HG03469 (cell line): ENCODE results near the gene DENND4A.
"Not testable (repeated sequence)": the region's sequence is repeated elsewhere in the genome, so short reads cannot be mapped to it uniquely, and the experiment has no call there.

Source experiments
- ATAC-seq: cut with Tn5 transposase; IDR thresholded peaks from one replicate; pipeline ENCODE4 v1.9.1; 2021; ENCODE audit warnings: mild to moderate bottlenecking, moderate library complexity, moderate number of reproducible peaks; ENCODE audit not compliant: unreplicated experiment

Gene DENND4A

DNA sequence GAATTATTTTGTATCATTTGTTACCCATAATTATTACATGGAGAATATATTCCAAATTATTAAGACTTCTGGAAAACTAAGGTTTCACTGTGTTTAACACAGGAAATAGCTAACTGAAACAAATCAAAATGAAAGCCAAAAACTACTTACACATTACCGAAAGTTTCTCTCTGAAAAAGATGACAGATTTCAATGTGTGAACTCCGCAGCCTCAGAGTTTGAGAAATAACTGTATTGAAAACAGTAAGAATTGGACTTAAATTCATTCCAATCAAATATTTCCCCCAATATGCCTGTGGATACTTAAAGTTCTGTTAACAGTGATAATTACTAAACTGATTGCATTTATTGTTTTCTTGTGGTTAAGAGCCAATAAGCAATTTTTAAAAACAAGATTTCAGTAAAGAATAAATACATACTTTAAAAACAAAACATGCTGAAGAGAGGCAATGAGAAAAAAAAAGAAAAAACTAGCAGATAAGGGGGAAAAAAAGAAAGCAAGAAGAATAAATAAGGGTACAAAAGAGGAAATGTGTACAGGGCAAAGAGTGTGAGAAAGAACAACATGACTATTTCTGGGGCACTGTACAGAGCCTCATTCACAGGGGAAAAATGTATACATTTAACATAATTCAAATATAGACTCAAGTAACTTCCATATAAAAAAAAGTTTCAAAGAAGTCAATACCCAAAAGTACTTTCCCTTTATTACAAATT is 30.7 kb downstream of the DENND4A start:
- ATAC-seq = no peak

DNA sequence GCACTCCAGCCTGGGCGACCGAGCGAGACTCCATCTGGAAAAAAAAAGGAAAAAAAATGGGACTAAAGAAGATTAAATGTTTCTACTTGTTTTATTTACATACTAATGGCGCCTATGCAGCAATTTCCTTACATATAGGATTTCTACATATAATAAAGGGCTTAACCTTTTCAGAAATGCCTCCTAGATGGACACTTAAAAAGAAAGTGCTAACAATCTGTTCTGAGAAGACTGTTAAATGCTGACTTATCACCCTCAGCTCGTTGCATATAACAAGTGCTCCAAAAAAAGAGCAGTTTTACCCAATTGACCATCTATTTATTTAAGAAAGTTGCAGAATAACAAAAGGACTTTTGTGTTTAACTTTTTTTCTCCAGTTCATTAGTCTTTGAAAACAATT is 32.7 kb downstream of the DENND4A start:
- no peak for ATAC-seq

DNA sequence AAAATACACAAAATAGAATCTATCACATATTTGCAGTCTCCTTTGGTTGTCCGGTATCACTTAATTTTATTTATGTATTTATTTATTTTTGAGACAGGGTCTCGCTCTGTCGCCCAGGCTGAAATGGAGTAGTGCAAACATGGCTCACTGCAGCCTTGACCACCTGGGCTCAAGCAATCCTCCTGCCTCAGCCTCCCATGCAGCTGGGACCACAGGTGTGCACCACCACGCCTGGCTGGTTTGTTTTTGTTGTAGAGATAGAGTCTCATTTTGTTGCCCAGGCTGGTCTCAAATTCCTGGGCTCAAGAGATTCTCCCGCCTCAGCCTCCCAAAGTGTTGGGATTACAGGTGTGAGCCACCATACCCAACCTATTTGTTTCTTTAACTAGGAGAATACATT is 33.9 kb downstream of the DENND4A start:
- no peak for ATAC-seq

DNA sequence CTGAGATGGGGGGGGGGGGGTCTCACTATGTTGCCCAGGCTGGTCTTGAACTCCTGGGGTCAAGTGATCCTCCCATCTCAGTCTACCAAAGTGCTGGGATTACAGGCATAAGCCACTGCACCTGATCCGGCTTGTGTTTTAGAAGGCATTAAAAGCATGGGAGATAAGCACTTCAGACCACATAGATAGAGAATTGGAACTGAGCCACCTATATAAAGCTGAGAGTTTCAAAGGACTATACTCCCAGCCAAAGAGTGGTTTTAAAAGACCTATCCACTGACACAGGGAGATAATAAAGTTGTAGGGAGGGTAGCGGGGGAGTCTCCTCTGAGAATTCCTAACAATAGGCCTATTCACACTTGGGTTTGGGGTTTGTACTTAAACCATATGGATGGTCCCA is 34.8 kb downstream of the DENND4A start:
- no peak for ATAC-seq

DNA sequence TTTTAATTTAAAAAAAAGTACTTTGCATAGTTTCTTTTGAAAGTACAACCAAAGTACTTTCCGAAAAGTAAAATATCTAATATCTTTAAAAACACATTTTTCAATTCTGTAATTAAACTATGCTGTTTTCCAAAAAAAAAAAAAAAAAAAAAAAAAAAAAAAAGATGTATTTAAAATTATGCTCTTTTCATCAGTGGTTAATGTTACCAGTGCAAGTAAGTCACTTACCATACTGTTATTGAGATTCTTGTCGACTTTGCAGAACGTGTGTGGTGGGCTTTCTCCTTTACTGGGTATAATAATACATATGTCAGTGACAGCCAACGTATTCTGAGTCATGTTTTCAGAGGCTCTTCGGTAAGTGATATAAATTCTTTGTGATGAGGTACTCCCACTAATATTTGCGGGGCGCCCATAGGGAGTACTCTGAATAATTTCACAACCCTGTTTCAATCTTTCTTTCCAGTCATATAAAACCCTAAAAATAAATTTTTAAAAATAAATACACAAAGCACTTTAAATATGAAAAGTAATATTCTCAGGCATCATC is 39.9 kb downstream of the DENND4A start:
- no peak for ATAC-seq

DNA sequence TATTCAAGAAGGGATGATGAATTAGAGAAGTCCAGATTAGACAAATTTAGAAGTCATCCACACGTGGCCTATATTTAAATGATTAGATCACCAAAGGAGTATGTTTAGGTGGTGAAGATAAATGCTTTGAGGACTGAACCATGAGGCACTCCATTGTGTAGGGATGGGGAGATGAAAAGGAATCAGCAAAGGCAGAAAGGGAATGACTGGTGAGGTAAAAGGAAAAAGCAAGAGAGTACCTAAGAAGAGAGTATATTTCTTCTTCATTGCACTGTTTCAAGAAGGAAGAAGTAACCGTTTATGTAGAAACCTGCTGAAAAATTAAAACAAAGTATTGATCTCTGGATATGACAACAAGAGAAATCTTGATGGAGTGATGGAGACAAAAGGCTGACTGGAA is 40.7 kb downstream of the DENND4A start:
- ATAC-seq = no peak

DNA sequence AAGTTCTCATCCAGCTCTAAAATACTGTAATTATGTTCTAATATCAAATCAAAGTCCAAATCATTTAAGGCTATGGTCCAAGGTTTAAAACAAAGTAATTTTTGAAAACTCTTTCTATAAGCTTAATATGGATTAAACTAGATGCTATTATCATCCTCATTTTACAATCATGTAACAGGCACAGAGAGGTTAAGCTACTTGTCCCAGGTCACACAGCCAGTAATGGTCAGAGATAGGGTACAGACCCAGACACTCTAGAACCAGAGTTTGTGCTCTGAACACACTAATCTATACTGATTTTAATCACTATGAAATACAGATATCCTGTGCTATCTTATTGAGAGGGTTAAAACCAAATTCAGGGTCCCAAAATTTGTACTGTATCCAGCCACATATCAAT is 44.8 kb downstream of the DENND4A start:
- ATAC-seq = no peak

DNA sequence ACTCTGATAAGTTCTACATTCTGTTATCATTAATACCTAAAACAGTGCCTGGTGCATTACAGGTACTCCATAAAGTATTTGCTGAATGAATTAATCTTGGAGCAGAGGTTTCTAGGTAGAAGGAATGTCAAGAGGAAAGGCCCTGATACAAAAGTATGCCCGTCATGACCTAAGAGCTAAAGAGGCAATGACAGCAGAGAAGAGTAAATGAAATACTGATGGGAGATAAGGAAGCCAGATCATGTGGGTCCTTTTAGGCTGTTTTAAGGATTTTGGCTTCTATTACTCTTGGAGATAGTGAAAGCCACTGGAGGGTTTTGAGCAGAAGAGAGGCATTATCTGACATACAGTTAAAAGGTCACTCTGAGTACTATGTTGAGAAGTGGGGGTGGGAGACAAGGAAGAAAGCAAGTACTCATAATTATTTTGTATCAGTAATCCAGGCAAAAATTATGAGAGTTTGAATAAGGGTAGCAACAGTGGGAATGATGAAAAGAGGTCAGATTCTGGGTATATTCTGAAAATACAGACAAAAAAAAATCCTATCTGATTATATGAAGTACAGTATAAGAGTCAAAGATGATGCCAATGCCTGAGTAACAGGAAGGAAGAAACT is 48.3 kb downstream of the DENND4A start:
- ATAC-seq = no peak

DNA sequence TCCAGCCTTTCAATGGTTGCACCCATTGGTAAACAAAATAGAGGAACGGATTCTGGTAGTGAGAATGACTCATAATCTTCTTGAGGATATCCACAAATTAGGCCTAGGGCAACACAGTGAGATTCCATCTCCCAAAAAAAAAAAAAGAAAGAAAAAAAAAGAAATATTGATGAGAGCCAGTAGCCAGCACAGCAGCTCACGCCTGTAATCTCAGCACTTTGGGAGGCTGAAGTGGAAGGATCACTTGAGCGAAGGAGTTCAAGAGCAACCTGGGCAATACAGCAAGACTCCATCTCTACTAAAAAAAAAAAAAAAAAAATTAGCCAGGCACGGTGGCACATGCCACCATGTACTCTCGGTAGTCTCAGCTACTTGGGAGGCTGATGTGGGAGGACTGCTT is 51.9 kb downstream of the DENND4A start:
- ATAC-seq = no peak

DNA sequence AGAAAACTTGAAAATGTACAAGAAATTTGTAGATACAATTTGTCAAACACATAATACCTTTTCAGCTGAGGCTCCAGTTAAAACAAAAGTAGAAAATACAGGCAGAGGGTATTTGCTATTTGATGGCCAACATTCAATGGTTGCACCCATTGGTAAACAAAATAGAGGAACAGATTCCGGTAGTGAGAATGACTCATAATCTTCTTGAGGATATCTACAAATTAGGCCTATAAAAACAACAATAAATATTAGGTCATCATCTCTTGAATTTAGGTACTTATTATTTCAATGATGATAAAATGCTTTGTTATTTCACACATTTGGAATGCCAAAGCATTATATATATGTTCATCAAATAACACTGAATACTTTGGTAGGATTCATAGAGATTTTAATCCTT is 53.4 kb downstream of the DENND4A start:
- no peak for ATAC-seq

DNA sequence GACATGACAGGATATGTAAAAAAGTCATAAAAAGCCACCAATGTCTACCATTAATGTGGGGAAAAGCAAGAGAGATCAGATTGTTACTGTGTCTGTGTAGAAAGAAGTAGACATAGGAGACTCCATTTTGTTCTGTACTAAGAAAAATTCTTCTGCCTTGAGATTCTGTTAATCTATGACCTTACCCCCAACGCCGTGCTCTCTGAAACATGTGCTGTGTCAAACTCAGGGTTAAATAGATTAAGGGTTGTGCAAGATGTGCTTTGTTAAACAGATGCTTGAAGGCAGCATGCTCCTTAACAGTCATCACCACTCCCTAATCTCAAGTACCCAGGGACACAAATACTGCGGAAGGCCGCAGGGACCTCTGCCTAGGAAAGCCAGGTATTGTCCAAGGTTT is 58.5 kb downstream of the DENND4A start:
- ATAC-seq = not testable (repeated sequence)

DNA sequence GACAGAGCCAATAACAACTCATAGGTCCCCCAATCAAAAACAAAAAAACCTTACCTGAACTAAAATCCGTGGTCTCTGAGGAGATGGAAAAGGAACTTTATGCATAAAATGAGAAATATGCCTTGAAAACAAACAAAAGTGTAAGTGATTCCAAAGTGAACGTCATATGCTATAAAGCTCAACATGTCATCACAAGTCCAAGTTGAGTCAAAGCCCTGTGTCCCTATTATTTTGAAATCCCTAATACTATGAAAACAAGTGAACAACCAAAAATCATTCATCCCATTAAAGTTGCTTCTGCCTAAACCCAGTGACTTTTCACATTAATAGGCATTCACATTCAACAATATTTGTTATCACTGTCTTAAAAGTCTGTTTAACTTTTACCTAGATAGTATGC is 59.4 kb downstream of the DENND4A start:
- no peak for ATAC-seq

DNA sequence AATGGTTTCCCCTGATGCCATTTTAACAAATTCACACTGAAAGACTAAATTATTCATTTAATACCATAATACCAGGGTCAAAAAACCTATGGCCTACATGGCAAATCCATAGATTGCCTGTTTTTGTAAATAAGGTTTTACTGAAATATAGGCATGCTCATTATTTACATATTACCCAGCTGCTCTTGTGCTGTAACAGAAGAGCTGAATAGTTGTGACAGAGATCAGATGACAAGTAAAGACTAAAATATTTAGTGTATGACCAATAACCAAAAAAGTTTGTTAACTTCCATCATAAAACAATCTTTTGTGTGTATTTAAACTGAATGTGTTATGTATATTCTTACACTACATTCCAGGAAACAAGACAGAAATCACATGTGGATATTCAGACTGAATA is 60.2 kb downstream of the DENND4A start:
- no peak for ATAC-seq

DNA sequence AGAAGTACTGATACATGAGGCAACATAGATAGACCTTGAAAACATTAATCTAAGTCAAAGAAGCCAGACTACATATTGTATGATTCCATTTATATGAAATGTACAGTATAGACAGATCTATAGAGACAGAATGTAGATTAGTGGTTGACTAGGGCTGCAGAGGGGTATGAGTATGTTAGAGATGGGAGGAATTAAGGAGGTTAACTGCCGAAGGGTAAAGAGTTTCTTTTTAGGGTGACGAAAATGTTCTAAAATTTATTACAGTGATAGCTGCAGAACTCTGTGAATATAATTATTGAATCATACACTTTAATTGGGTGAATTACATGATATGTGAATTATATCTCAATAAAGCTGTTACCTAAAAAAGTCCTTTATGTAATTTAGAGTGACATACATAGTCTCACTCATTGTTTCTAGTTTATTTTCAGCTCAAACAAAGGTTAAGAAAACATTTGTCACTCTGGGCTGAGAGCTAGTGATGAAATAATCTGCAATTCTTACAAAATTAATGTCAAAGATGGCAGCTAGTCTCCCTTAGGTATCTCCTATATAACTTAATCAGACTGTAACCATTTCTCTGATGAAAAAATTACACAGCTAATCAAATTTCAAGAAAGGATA is 61.4 kb downstream of the DENND4A start:
- no peak for ATAC-seq

DNA sequence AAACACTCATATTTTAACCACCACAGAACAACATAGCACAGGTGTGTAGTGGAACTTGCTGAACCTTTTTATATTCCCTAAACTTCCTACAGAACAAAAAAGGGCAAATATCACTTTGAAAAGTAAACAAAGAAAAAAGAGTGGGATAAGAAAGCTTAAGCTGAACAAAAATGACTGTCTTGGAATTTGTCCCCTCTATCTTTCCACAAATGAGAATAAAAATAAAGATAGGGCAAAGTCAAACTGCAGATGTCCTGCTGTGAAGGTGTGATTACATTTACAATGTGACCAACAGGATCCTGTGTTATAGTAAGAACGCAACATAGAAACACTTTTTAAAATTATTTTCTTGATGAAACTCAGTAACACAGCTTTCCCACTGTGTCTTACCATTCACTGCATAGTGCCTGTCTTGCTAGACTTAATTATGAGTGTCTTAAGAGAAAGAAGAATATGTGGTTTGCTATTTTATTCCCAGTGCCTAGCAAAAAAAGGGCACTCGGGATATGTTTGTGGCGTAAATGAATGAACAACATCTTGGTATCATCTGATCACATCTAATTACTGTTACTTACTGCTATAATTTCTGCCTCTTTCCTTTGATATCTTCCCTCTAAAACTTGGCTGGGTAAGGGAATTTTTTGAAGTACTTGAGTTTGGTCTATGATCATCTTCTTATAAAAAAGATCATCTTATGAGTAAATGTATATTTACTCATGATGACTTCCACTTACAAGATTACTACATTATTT is 67.5 kb downstream of the DENND4A start:
- no peak for ATAC-seq

DNA sequence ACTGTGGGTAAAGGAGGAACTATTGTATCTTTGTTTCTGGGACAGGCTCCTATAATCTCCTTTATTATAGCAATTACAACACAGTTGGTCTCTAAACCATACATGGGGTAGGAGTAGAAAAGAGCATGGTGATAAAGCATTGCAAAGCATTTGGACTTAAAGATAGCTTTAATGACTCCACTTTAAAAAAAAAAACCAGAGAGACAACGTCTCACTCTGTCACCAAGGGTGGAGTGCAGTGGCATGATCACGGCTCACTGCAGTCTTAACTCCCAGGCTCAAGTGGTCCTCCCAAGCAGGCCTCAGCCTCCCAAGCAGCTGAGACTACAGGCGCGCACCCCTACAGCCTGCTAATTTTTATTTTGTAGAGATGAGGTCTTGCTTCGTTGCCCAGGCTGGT is 68.2 kb downstream of the DENND4A start:
- no peak for ATAC-seq

DNA sequence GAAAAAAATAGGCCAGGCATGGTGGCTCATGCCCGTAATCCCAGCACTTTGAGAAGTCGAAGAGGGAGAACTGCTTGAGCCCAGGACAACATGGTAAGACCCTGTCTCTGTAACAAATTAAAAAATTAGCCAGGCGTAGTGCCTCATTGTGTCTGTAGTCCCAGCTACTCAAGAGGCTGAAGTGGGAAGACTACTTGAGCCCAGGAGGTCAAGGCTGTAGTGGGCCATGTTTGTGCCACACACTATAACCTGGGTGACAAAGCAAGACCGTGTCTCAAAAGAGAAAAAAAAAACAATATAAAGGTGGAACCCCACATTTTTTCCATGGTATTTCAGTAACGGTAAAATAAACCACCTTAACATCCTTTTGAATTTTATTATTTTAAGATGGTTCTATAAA is 69.9 kb downstream of the DENND4A start:
- ATAC-seq = no peak

DNA sequence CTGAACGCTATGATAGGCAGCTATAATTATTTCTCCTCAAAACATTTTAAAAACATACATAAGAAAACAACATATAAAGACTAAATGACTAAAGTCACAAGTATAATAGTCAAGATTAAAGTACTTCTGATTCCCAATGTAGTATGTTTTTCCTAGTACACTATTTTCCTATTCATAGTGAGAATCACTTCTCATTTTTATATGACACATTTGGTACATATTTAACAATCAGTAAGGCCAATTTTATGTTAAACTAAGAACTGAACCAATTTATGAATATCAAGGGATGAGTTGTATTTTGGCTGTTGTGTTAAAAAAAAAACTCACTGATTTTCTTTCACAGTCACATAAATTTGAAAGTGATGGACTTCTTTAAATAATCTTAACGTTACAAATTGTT is 79.7 kb downstream of the DENND4A start:
- ATAC-seq = no peak

DNA sequence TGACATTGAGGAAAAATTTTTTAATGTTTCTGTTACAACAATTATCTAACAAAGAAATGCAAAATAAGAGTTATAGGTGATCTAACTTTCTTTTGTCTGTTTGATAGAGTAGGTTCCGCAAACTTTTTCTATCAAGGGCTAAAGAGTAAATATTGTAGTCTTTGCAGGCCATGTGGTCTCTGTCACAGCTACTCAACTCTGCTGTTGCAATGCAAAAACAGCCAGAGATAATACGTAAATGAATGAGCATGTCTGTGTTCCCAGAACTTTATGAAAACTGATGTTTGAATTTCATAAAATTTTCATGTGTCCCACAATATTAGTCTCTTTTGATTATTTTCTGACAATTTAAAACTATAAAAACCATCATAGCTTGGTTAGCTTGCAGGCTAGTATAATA is 97.0 kb downstream of the DENND4A start:
- ATAC-seq = no peak

DNA sequence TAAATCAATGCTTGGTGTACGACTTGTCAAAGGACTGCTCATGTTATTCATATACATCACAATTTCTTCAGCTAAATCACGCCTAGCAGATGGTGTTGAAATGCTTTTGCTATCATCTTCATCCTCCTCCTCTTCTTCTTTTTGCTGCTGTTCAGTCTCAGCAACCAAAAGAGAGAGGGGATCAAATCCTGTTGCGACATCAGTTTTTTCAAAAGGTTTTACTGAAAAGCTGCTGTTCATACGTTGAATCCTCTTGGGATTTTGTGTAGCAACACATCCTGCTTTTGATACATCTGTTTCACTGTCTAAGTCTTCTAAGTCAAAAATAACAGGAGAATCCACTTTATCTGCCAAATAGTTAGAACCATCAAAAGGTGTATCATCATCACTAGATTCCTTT is 101.3 kb downstream of the DENND4A start:
- ATAC-seq = no peak

DNA sequence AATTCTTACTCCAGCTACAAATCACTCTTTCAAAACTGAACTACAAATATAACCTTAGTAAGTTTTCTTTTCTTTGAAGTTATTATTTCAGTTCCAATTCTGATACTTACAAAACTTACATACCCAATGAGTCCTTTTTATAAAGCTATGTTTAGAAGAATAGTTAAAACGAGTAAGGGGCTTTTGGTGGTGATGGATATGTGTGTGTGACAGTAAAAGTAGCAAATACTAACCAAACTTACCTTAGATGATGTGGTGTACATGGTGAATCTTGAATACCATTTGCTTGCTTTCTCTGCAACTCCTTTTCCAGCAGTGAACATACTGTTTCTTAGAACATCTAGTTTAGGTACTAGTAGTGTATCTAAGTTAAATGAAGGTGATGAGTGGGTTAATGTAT is 101.9 kb downstream of the DENND4A start:
- ATAC-seq = no peak
